Measurements from ENCODE around the gene TJP1. TPM values are rescaled to one million over a fixed set of nuclear protein-coding genes. Genes with fewer than 3 reads are reported as not detected.

Gene TJP1
- total and polyA plus RNA-seq, 2 donors (not counting 1 experiment from before 2014, with no cell fraction given) = 0.10 TPM; not detected in 1

DNA sequence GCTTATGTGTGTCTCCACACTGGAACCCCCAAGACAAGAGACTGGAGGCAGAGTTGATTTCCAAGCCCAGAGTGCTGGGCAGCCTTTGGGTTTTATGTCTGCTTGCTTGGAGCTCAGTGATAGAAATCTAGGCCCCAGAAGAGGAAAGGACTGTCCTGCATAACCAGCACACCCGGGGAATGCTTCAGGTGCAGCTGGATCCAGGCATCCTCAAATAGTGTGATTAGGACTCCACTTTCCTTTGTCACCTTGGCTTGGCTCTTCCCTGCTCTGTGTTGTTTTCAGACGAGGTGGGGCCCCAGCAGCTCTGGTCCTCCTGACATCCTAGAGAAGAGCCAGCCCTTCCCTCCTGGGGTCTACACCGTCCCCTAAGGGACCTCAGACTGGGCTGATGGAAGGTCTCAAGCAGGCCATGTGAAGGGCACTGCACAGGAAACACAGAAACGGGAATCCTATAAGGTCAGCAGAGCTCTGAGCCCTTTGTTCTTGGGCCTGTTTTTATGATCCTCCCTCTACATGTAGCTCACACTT is 143.7 kb downstream of the TJP1 start:
- peaks cover 0 to 8% (median 3%) of the 10 kb centered on the region in 4 experiments for H3K27me3 ChIP-seq (replicated peaks in 1 of 4; ENCODE audit: control extremely low read depth in 1 of 4, control insufficient read depth in 3 of 4, insufficient read depth in 4 of 4, low read length in 3 of 4)
- no peaks in the 10 kb centered on the region for H3K4me1 Mint-ChIP-seq
- no peak for TF ChIP-seq EZH2 (IDR thresholded peaks at IDR 0.05; ENCODE audit: borderline replicate concordance, insufficient read depth, low read depth, low read length, poor library complexity, severe bottlenecking)
- TF ChIP-seq, protein P1, sequence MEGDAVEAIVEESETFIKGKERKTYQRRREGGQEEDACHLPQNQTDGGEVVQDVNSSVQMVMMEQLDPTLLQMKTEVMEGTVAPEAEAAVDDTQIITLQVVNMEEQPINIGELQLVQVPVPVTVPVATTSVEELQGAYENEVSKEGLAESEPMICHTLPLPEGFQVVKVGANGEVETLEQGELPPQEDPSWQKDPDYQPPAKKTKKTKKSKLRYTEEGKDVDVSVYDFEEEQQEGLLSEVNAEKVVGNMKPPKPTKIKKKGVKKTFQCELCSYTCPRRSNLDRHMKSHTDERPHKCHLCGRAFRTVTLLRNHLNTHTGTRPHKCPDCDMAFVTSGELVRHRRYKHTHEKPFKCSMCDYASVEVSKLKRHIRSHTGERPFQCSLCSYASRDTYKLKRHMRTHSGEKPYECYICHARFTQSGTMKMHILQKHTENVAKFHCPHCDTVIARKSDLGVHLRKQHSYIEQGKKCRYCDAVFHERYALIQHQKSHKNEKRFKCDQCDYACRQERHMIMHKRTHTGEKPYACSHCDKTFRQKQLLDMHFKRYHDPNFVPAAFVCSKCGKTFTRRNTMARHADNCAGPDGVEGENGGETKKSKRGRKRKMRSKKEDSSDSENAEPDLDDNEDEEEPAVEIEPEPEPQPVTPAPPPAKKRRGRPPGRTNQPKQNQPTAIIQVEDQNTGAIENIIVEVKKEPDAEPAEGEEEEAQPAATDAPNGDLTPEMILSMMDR (IDR thresholded peaks at IDR 0.05) = no peak
- DNase-seq (no peak), ATAC-seq (ENCODE audit: low read depth) (no peak)
- H3K79me2 ChIP-seq (ENCODE audit: control insufficient read depth, insufficient read depth, low read length) = no peaks in the 10 kb centered on the region
- peaks cover 29% of the 10 kb centered on the region for H3K27me3 Mint-ChIP-seq
- H3K9ac ChIP-seq (ENCODE audit: low read length) = no peak overlapping the region
- ChIA-PET POLR2A (no interaction called here), CTCF (interaction anchor here (1.2 kb wide), 1 partner anchor 538 kb away, joined by 3 read pairs; no protein-coding TSS in a partner anchor)
- 90% methylated on average over 4 of the region's 4 CpGs for whole genome bisulfite sequencing (ENCODE audit: insufficient coverage)
- no peaks in the 10 kb centered on the region for H3K4me1 ChIP-seq (ENCODE audit: control insufficient read depth in 2 of 2, insufficient read depth in 2 of 2, low read length in 2 of 2)
- no peaks in the 10 kb centered on the region for H4K20me1 ChIP-seq (ENCODE audit: control insufficient read depth, insufficient read depth, low read length, poor library complexity, severe bottlenecking)
- H3K4me3 Mint-ChIP-seq = no peak overlapping the region
- H3K4me2 ChIP-seq (replicated peaks; ENCODE audit: low read depth, low read length, poor library complexity, severe bottlenecking) = no peak overlapping the region
- no peak overlapping the region for H3K27ac Mint-ChIP-seq
- H3K27ac ChIP-seq (ENCODE audit: low read length in 2 of 2) = no peak overlapping the region
- no peaks in the 10 kb centered on the region for H3K36me3 ChIP-seq (replicated peaks in 1 of 2; ENCODE audit: control extremely low read depth in 1 of 2, control insufficient read depth in 1 of 2, extremely low read depth in 1 of 2, insufficient read depth in 2 of 2, low read length in 1 of 2)
- intact Hi-C loops (cut with micrococcal nuclease) = no loop called here
- H3K4me3 ChIP-seq (ENCODE audit: control extremely low read depth in 1 of 5, extremely low read depth in 1 of 5, insufficient read depth in 1 of 5, low read depth in 2 of 5, low read length in 4 of 5) = no peak overlapping the region
- no peak overlapping the region for H2AFZ ChIP-seq (ENCODE audit: insufficient read depth, low read depth, low read length, poor library complexity, severe bottlenecking)
- peaks cover 0 to 24% (median 0%) of the 10 kb centered on the region in 3 donors for H3K9me3 ChIP-seq (ENCODE audit: control extremely low read depth in 1 of 3, control insufficient read depth in 2 of 3, insufficient read depth in 1 of 3, low read length in 2 of 3)
- H3K9me3 Mint-ChIP-seq (ENCODE audit: insufficient read depth) = no peaks in the 10 kb centered on the region

DNA sequence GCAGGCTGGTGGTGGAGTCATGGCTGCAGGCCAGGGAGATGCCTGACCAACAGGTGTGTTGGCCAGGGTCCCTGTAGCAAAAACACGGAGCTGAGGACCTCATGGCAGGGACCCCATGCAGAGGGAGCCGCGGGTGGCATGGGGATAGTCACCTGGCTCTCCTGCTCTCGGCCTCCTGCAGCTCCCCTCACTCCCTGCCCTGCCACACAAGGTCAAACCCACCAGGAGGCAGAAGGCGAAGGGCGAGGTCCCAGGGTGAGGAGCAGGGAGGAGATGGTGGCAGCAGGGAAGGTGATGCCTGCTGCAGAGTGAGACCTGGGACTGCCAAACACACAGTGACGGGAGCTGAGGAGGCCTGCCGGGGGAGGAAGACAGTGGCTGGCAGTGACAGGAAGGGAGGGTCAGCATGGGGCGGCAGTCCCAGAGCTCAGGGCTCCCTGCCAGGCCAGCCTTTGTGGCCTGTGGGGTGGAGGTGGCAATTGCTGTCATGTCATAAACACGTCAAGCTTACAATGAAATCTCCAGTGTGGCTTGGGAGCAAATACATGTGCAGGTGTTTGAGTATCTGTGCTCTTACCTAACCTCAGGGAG is 144.3 kb downstream of the TJP1 start:
- H3K27ac Mint-ChIP-seq = no peak overlapping the region
- peaks cover 33% of the 10 kb centered on the region for H3K27me3 Mint-ChIP-seq
- DNase-seq (no peak), ATAC-seq (ENCODE audit: low read depth) (no peak)
- H4K20me1 ChIP-seq (ENCODE audit: control insufficient read depth, insufficient read depth, low read length, poor library complexity, severe bottlenecking) = no peaks in the 10 kb centered on the region
- H3K9me3 ChIP-seq (ENCODE audit: control extremely low read depth in 1 of 3, control insufficient read depth in 2 of 3, insufficient read depth in 1 of 3, low read length in 2 of 3) = peaks cover 0 to 24% (median 0%) of the 10 kb centered on the region in 3 donors
- intact Hi-C loops (cut with micrococcal nuclease) = no loop called here
- ChIA-PET CTCF (interaction anchor here (1.2 kb wide), 1 partner anchor 538 kb away, joined by 3 read pairs; no protein-coding TSS in a partner anchor), POLR2A (no interaction called here)
- no peak overlapping the region for H2AFZ ChIP-seq (ENCODE audit: insufficient read depth, low read depth, low read length, poor library complexity, severe bottlenecking)
- no peaks in the 10 kb centered on the region for H3K4me1 Mint-ChIP-seq
- H3K4me3 ChIP-seq (ENCODE audit: control extremely low read depth in 1 of 5, extremely low read depth in 1 of 5, insufficient read depth in 1 of 5, low read depth in 2 of 5, low read length in 4 of 5) = no peak overlapping the region
- no peak for TF ChIP-seq EZH2 (IDR thresholded peaks at IDR 0.05; ENCODE audit: borderline replicate concordance, insufficient read depth, low read depth, low read length, poor library complexity, severe bottlenecking)
- TF ChIP-seq, protein P1 (IDR thresholded peaks at IDR 0.05) = no peak
- H3K27ac ChIP-seq (ENCODE audit: low read length in 2 of 2) = no peak overlapping the region
- H3K9ac ChIP-seq (ENCODE audit: low read length) = no peak overlapping the region
- H3K4me2 ChIP-seq (replicated peaks; ENCODE audit: low read depth, low read length, poor library complexity, severe bottlenecking) = no peak overlapping the region
- no peaks in the 10 kb centered on the region for H3K36me3 ChIP-seq (replicated peaks in 1 of 2; ENCODE audit: control extremely low read depth in 1 of 2, control insufficient read depth in 1 of 2, extremely low read depth in 1 of 2, insufficient read depth in 2 of 2, low read length in 1 of 2)
- no peaks in the 10 kb centered on the region for H3K79me2 ChIP-seq (ENCODE audit: control insufficient read depth, insufficient read depth, low read length)
- peaks cover 0 to 8% (median 3%) of the 10 kb centered on the region in 4 experiments for H3K27me3 ChIP-seq (replicated peaks in 1 of 4; ENCODE audit: control extremely low read depth in 1 of 4, control insufficient read depth in 3 of 4, insufficient read depth in 4 of 4, low read length in 3 of 4)
- H3K4me3 Mint-ChIP-seq = no peak overlapping the region
- no peaks in the 10 kb centered on the region for H3K9me3 Mint-ChIP-seq (ENCODE audit: insufficient read depth)
- WGBS (ENCODE audit: insufficient coverage) = 61% methylated on average over 10 of the region's 10 CpGs
- H3K4me1 ChIP-seq (ENCODE audit: control insufficient read depth in 2 of 2, insufficient read depth in 2 of 2, low read length in 2 of 2) = no peaks in the 10 kb centered on the region

Measured in B cell (primary cell).